CD4-positive, alpha-beta T cell treated with Interleukin-10 for 1 hour (primary cell): ENCODE results near the gene PHLDA2.

Source experiments
- DNase-seq: peaks from one replicate; pipeline ENCODE4 v3.0.0-alpha.2; 2020

PHLDA2 gene

DNA sequence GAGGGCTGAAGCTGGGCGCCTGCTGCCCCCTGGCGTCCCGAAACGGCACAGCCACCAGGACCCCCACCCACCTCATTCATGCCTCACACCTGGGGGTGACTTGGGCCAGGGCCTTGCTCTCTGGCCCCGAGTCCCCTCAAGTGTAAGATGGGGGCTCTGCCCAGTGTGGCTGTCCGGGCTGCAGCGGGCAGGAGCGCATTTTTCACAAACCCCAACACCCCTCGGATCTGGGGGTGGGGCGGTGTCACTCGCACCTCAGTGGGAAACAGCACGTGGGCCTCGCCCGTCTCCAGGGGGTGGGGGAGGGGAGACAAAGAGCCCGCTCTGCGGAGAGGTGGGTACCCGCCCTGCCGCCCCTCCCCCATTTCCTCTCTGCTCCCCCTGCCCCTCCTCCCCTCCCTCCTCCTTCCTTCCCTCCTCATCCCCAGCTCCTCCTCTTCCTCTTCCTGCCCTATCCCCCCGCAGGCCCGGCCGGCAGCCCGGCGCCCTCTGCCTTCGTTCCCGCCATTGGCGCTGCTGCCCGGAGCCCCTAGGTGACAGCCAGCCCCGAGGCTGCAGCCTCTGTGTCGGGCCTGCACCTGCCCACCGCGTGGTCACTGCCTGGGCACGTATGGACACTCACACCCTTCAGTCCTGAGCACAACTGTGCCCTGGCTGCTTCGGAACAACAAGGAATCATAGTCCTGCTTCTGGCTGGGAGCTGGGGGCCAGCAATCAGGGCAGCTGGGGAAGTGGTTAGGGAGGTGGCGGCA is 36.8 kb downstream of the PHLDA2 start:
- DNase-seq = peak; percentile 68

GRCh38 chr11:2891326-2892214 is 37.6 kb downstream of the PHLDA2 start:
- no peak for DNase-seq

GRCh38 chr11:2890466-2891294 is 38.5 kb downstream of the PHLDA2 start:
- DNase-seq = no peak

GRCh38 chr11:2889362-2890273 is 39.6 kb downstream of the PHLDA2 start:
- DNase-seq = no peak

GRCh38 chr11:2888266-2888968 is 40.8 kb downstream of the PHLDA2 start:
- DNase-seq = peak; percentile 87

DNA sequence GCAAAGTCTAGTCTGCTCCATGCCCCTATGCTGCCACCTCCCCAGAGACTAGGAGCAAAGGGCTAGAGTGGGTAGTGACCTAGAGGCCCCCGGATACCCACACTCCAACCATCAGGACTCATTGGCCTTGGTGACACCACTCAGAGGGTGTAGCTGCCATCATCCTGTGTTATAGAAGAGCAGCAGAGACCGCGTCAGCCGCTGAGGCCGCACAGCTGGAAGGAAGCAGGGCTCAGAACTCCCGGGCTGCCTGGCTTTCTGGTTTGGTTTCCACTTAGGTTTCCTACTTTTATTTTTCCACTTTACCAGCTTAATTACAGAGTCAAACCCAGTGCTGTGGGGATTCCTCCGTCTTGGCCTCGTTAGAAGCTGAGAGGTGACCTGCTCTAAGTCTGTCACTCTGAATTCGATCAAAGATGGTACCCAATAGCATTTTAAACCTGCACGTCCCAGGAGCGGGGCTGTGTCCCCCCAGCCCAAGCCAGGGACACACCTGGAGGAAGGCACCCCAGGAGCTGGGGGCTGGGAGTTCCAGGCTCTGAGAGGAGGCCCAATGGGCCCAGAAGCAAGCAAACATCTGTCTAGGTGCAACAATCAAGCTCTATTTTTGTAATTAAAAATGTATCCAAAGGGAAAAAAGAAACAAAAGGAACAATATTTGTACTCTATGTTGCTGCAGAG is 41.6 kb downstream of the PHLDA2 start:
- no peak for DNase-seq

GRCh38 chr11:2886936-2887335 is 42.3 kb downstream of the PHLDA2 start:
- no peak for DNase-seq

- DNase-seq = peak; percentile 25
Observed at GRCh38 chr11:2886191-2886894, 42.9 kb downstream of the PHLDA2 start.

DNA sequence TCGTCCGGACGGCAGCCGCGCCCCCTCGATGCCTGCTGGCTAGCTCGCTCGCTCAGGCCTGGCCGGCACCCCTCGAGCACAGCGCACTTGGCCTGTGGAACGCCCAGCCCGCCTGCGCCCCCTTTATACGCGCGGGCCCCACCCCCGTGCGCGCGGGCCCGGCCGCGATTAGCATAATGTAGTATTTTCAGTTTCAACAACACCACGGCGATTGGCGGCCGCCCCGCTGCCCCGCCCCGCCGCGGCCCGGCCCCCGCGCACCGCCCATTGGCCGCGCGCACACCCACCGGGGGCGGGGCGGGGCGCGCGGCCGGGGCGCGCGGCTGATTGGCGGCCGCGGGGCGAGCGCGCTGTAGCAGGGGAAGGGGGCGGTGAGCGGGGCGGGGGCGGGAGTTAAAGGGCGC is 43.5 kb downstream of the PHLDA2 start, which contains the start of gene CDKN1C:
CDKN1C (minus strand) TSS at position 98 of the 404 bp plus-strand sequence. CDS start 319 bp downstream, outside the sequence.
- peak; percentile 90 for DNase-seq

DNA sequence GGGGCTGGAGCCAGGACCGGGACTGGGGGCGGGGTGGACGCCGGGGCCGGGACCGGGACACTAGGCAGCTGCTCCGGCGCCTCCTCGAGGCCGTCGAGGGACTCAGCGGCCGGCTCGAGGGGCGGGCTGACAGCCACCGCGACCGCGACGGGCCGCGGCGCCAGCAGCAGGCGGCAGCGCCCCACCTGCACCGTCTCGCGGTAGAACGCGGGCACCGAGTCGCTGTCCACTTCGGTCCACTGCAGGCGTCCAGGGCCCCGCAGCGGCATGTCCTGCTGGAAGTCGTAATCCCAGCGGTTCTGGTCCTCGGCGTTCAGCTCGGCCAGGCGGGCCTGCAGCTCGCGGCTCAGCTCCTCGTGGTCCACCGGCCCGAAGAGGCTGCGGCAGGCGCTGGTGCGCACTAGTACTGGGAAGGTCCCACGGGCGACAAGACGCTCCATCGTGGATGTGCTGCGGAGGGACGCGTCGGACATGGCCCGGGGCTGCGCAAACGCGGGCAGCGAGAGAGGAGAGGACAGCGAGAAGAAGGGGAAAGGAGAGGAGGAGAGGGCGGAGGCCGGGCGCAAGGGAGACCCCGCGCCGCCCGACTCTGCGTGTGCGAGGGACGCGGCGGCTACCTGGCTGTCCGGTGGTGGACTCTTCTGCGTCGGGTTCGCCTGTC is 44.1 kb downstream of the PHLDA2 start:
- DNase-seq = peak; percentile 39

DNA sequence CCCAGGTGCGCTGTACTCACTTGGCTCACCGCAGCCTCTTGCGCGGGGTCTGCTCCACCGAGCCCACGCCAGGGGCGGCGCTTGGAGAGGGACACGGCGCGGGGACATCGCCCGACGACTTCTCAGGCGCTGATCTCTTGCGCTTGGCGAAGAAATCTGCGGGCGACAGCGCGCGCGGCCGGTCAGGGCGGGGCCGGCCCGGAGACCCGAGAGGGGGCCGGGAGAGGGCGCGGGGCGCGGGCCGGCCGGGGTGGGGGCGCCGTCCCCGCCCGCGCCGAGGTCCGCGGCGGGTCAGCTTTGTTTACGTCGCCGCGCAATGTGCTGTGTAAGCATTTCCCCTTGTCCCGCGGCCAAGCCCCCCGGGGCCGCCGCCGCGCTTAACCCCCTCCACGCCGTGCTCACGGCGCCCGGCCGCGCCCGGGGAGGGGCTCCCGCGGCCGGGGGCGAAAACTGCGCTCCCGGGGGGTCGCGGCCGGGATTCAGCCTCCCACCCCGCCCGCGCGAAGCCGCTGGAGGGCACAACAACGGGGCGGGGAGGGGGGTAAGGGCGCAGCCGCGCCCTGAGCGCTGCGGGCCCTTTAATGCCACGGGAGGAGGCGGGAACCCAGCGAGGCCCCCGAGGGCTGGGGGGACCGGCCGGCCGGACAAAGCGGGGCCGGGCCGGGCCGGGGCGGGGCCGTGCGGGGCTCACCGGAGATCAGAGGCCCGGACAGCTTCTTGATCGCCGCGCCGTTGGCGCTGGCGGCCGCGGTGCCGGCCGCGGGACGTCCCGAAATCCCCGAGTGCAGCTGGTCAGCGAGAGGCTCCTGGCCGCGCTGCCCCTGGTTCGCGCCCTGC is 45.0 kb downstream of the PHLDA2 start:
- no peak for DNase-seq

DNA sequence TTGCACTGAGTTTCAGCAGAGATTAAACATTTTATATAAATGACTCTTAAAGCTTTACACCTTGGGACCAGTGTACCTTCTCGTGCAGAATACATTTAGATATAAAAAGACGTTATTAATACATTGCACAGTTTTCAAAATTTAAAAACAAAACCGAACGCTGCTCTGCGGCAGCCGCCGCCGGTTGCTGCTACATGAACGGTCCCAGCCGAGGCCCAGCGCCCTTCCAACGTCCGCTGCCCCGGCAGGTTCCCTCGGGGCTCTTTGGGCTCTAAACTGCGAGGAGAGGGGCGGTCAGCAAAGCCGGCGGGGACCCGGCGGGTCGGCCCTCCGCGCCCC is 45.6 kb downstream of the PHLDA2 start:
- no peak for DNase-seq

- no peak for DNase-seq
Observed at GRCh38 chr11:2882396-2883110, 46.7 kb downstream of the PHLDA2 start.

DNA sequence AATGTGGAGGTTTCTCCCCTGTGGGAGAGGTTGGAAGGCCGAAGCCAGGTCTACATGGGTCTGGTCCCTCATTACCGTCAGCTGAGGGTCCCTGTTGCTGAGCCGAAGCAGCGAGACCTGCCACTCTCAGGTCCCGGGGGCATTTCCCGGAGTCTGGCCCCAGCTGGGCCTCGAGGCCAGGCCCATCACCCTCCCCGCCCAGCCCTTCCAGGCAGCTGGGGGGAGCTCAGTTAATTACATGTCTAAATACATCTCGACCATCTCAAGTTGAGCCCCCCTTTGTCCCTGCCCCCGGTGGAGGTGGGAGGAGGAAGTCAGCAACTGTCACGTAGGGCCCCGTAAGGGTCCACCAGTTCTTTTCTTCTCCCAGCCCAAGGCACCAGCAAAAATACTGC is 47.2 kb downstream of the PHLDA2 start:
- DNase-seq = no peak

DNA sequence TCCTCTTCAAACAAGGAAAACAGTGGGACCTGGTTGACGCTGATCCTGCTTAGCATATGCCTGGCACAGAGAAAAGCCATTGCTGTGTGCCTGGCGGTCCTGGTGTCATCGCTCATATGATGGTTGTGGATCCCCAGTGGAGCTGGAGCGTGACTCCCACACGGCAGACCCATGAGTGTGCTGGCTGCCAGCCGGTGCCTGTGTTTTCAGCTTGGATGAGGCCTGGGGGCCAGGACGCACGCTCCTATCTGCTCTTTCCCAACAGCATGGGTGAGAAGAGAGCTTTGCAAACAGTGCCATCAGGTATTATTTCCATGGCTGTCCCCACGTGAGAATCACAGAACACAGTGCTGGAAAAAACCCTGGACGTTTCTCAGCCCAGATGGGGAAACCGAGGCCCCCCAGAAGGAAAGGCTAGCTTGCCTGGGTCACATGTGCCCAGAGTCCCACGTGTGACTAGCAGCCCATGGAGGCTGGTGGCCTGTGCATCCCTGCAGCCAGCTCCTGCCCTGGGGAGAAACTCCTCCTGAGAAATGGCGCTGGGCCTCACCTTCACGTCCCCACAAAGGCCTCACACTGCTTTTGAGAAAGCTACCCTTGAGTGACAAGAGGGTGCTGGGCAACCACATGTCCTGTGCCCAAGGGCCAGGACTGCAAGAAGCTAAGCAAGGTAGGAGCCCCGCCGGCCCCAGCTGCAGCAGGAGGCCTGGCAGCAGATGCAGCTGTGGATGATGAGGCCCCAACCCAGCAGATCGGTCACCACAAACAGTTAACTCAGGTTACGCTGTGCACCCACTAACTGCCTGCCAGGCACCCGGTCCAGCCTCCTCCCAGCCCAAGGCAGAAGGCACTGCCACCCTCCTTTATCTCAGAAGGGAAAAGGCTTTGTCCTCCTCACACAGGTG is 47.9 kb downstream of the PHLDA2 start:
- DNase-seq = no peak

DNA sequence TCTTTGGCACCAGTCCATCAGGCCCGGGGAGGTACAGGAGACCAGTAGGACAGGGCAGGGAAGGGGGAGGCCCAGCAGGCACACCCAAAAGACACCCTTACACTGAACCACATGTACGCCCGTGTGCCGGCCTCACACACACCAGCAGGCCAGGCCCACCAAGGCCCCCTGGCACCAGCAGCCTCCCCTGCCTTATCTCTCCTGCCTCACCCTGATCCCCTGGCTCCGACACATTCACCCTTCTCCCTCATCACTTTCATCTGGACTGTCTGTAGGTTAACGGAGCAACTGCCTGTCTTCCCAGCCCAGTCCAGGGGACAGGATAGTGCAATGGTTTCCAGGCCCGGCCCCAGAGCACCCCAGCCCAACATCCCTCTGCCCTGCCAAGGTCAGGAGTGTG is 48.6 kb downstream of the PHLDA2 start:
- no peak for DNase-seq

DNA sequence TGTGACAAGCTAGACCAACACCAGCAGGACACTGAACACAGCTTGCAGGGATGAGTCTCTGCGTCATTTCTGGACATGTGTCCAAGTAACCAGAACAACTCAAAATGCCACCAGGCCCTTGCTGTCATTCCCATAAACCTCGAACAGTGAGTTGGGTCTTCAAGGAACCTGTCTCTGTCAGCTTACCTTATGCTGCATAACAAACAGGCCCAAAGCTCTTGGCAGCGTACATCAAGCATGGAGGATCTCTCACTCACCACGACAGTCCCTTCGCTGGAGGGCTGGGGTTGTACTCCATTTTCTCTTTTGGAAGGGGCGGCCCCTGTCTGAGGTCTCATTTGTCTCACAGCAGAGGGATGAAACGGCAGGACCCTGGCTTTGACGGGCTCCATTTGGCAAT is 50.4 kb downstream of the PHLDA2 start:
- DNase-seq = no peak
